NCI-H1930 (cell line): Measurements from ENCODE around the gene RHOF.
"Not testable (repeated sequence)": the region's sequence is repeated elsewhere in the genome, so short reads cannot be mapped to it uniquely, and the experiment has no call there.

ENCODE experiments used
- DNase-seq, 2 experiments: peaks; one replicate each; lab custom pipeline; 2025; lab: John Stamatoyannopoulos, UW

Gene RHOF

GRCh38 chr12:121748218-121748570 lies 45.3 kb downstream of the RHOF start:
- peak in 1 of 2 experiments; percentile 5 for DNase-seq

GRCh38 chr12:121745545-121745944 lies 47.9 kb downstream of the RHOF start:
- not testable (repeated sequence) for DNase-seq

GRCh38 chr12:121741743-121742142 lies 51.7 kb downstream of the RHOF start:
- DNase-seq: no peak

DNA sequence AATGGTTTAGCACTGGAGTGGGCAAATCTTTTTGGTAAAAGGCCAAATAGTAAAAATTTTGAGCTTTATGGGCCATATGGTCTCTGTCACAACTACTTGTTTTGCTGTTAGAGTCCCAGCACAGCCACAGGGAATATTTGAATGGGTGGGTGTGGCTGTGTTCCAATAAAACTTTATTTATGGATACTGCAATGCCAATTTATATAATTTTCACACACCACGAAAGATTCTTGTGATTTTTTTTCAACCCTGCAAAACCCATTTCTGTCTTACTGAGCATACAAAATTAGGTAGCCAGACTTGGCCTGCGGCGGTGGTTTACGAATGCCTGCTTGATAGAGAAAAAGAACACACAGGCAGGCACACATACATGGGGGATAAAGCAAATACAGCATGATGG lies 52.6 kb downstream of the RHOF start:
- no peak for DNase-seq

DNA sequence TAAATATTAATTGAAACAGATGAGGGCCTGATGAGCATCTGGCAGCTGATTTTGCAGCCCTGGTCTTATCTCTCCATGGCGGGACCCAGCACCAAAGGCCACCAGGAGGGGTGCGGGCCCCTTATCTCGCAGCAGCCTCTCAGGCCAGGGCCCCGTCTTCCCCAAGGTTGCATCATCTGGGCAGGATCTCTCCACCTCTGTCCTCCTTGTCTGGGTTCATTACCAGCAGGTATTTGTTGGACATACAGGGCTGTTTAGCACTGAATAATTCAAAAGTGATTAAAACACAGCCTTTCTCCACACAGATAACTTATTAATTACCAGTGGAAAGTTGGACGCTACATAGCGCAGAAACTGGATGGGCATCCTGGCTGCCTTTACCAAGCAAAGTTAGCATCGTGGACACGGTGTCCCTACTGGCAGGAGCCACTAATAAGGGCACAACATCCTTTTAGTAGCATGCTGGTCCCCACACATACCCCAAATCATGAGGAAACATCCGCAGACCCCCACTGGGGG lies 55.1 kb downstream of the RHOF start:
- no peak for DNase-seq

DNA sequence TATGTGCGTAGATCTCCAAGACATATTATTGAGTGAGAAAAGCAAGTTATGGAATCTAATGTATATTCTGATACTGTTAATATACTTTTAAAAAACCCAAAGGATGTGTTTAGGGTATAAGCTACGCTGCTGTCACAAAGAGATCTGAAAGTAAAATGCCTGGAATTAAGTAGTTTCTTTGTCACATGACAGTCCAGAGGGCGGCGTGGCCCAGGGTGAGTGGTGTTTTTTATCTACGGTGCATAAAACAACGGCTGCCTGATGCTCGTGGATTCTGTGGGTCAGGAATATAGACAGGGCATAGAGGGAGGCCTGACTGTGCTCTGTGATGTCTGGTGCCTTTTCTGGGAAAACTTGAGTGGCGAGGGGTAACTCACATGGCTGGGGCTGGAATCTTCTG lies 59.6 kb downstream of the RHOF start:
- DNase-seq: no peak

- DNase-seq: no peak
These were observed 62.0 kb downstream of the RHOF start for GRCh38 chr12:121731473-121731872.

- DNase-seq: no peak
These were observed 64.5 kb downstream of the RHOF start for GRCh38 chr12:121729021-121729420.
